ENCODE results near the gene COPS7A. TPM values are rescaled to one million over a fixed set of nuclear protein-coding genes. Genes with fewer than 3 reads are reported as not detected.
"Not testable (repeated sequence)": the region's sequence is repeated elsewhere in the genome, so short reads cannot be mapped to it uniquely, and the experiment has no call there.

The COPS7A gene
- polyA plus RNA-seq, 1 donor (not counting 4 experiments of a cell fraction or from before 2014, with no cell fraction given): 85.4 TPM

- Histone ChIP-seq H3K4me2 (ENCODE audit: control insufficient read depth, extremely low read depth, insufficient read depth, low read depth, low read length) (no peak overlapping the region), H2AFZ (ENCODE audit: control insufficient read depth, low read length) (no peak overlapping the region), H3K4me1 (ENCODE audit: control insufficient read depth, extremely low read depth, insufficient read depth, low read length) (peaks cover 21% of the 10 kb centered on the region), H4K20me1 (ENCODE audit: control insufficient read depth, extremely low read depth, insufficient read depth, low read length) (no peaks in the 10 kb centered on the region), H3K79me2 (ENCODE audit: control insufficient read depth, insufficient read depth, low read length) (no peaks in the 10 kb centered on the region), H3K36me3 (ENCODE audit: control insufficient read depth in 2 of 2, extremely low read depth in 1 of 2, insufficient read depth in 2 of 2, low read length in 2 of 2) (peaks cover 13 to 21% of the 10 kb centered on the region in 2 experiments), H3K9ac (ENCODE audit: control insufficient read depth, extremely low read depth, insufficient read depth, low read length) (no peak overlapping the region), H3K27me3 (ENCODE audit: control insufficient read depth, extremely low read depth, insufficient read depth, low read length) (no peaks in the 10 kb centered on the region), H3K9me1 (ENCODE audit: control insufficient read depth, extremely low read depth, insufficient read depth, low read length) (peaks cover 2% of the 10 kb centered on the region), H3K4me3 (ENCODE audit: control insufficient read depth in 2 of 3, extremely low read depth in 1 of 3, insufficient read depth in 2 of 3, low read depth in 1 of 3, low read length in 3 of 3) (no peak overlapping the region), H3K9me3 (ENCODE audit: control insufficient read depth, low read depth, low read length) (no peaks in the 10 kb centered on the region), H3K27ac (ENCODE audit: control insufficient read depth, insufficient read depth, low read length) (no peak overlapping the region)
- FAIRE-seq (no peak), DNase-seq (ENCODE audit: low read depth, low spot score) (no peak)
- TF ChIP-seq CTCF (optimal IDR thresholded peaks at IDR 0.05 in 1 of 3, IDR thresholded peaks at IDR 0.05 in 1 of 3, conservative IDR thresholded peaks at IDR 0.05 in 1 of 3; ENCODE audit: extremely low read depth in 1 of 3, insufficient read depth in 2 of 3, low read length in 3 of 3) (no peak), EZH2 (IDR thresholded peaks at IDR 0.05; ENCODE audit: low read length) (no peak)
- dilution Hi-C loops (cut with MboI; ENCODE audit: extremely low pct_ligation_motif_present, low sequenced_read_pairs): no loop called here
Observed at GRCh38 chr12:6742834-6743233, 19.0 kb downstream of the COPS7A start.

GRCh38 chr12:6743300-6743699 lies 19.5 kb downstream of the COPS7A start:
- peaks cover 15 to 25% of the 10 kb centered on the region in 2 experiments for H3K36me3 ChIP-seq (ENCODE audit: control insufficient read depth in 2 of 2, extremely low read depth in 1 of 2, insufficient read depth in 2 of 2, low read length in 2 of 2)
- H3K4me2 ChIP-seq (ENCODE audit: control insufficient read depth, extremely low read depth, insufficient read depth, low read depth, low read length); FAIRE-seq; H3K27ac ChIP-seq (ENCODE audit: control insufficient read depth, insufficient read depth, low read length); H3K27me3 ChIP-seq (ENCODE audit: control insufficient read depth, extremely low read depth, insufficient read depth, low read length); H3K4me3 ChIP-seq (ENCODE audit: control insufficient read depth in 2 of 3, extremely low read depth in 1 of 3, insufficient read depth in 2 of 3, low read depth in 1 of 3, low read length in 3 of 3); H4K20me1 ChIP-seq (ENCODE audit: control insufficient read depth, extremely low read depth, insufficient read depth, low read length); H3K9ac ChIP-seq (ENCODE audit: control insufficient read depth, extremely low read depth, insufficient read depth, low read length); H3K79me2 ChIP-seq (ENCODE audit: control insufficient read depth, insufficient read depth, low read length); H3K9me1 ChIP-seq (ENCODE audit: control insufficient read depth, extremely low read depth, insufficient read depth, low read length); DNase-seq (ENCODE audit: low read depth, low spot score); dilution Hi-C loops (cut with MboI; ENCODE audit: extremely low pct_ligation_motif_present, low sequenced_read_pairs); H3K9me3 ChIP-seq (ENCODE audit: control insufficient read depth, low read depth, low read length); H2AFZ ChIP-seq (ENCODE audit: control insufficient read depth, low read length): not testable (repeated sequence)
- H3K4me1 ChIP-seq (ENCODE audit: control insufficient read depth, extremely low read depth, insufficient read depth, low read length): peaks cover 21% of the 10 kb centered on the region

Measured in keratinocyte (primary cell).